IMR-90 (cell line): ENCODE data around the gene LRRC14B. TPM values are rescaled to one million over a fixed set of nuclear protein-coding genes. Genes with fewer than 3 reads are reported as not detected.

Experiments
- ATAC-seq: fragments of 200-7000 bp; cut with Tn5 transposase; 2 replicates; pipeline ENCODE4 v1.9.1; 2020; ENCODE audit warnings: low read depth, mild to moderate bottlenecking, moderate library complexity
- BruUV-seq: library from RNA; stranded (reverse); fragments of 400-500 nt; replicated peaks from 2 replicates; lab custom pipeline; 2021; lab: Mats Ljungman, UMichigan
- CTCF ChIA-PET: fragments of 300-600 bp; formaldehyde crosslinking; extraction: SDS; loops from one replicate; lab custom pipeline; 2021; ENCODE audit warnings: antibody characterized with exemption; lab: Yijun Ruan, JAX
- POLR2A ChIA-PET: fragments of 300-600 bp; sonication (Branson Sonifier 250); formaldehyde crosslinking; loops from one replicate; lab custom pipeline; 2022; ENCODE audit warnings: antibody characterized with exemption; ENCODE audit not compliant: unreplicated experiment; lab: Charles Lee
- DNase-seq: peaks from one replicate; pipeline ENCODE4 v3.0.0; 2013
- H2AFZ ChIP-seq: replicated peaks from 2 replicates; pipeline ENCODE3; 2013; ENCODE audit warnings: low read length, mild to moderate bottlenecking; ENCODE audit not compliant: poor library complexity
- H2AK5ac ChIP-seq: 2 replicates; pipeline ENCODE4 v1.6.1; 2013; ENCODE audit warnings: low read depth, low read length, inconsistent platforms
- H2AK9ac ChIP-seq: replicated peaks from 2 replicates; pipeline ENCODE3; 2013; ENCODE audit warnings: mild to moderate bottlenecking, low read depth, low read length, moderate library complexity; ENCODE audit not compliant: poor library complexity
- H2BK120ac ChIP-seq: 2 replicates; pipeline ENCODE4 v1.6.1; 2013; ENCODE audit warnings: low read depth, low read length, inconsistent platforms
- H2BK15ac ChIP-seq: 3 replicates; pipeline ENCODE4 v1.6.1; 2013; ENCODE audit warnings: low read depth, low read length, inconsistent platforms
- H2BK20ac ChIP-seq: 2 replicates; pipeline ENCODE4 v1.6.1; 2013; ENCODE audit warnings: low read depth, mild to moderate bottlenecking, inconsistent platforms, low read length, moderate library complexity
- H2BK5ac ChIP-seq: 2 replicates; pipeline ENCODE4 v1.6.1; 2013; ENCODE audit warnings: mild to moderate bottlenecking, low read depth, low read length, inconsistent platforms; ENCODE audit not compliant: poor library complexity, severe bottlenecking
- H3K14ac ChIP-seq: replicated peaks from 2 replicates; pipeline ENCODE4 v1.6.1; 2013; ENCODE audit warnings: low read depth, low read length, inconsistent platforms
- H3K18ac ChIP-seq: 2 replicates; pipeline ENCODE4 v1.6.1; 2013; ENCODE audit warnings: low read depth, low read length, control low read depth
- H3K23ac ChIP-seq: 2 replicates; pipeline ENCODE4 v1.6.1; 2013; ENCODE audit warnings: low read depth, low read length, inconsistent platforms
- H3K27ac ChIP-seq: 2 replicates; pipeline ENCODE4 v1.5.1; 2013; ENCODE audit warnings: mild to moderate bottlenecking, control low read depth, low read length; ENCODE audit not compliant: insufficient read depth
- H3K27me3 ChIP-seq: 2 replicates; pipeline ENCODE4 v1.6.1; 2013; ENCODE audit warnings: low read length; ENCODE audit not compliant: control insufficient read depth, insufficient read depth
- H3K36me3 ChIP-seq: 2 replicates; pipeline ENCODE4 v1.6.1; 2013; ENCODE audit warnings: low read length, mixed read lengths; ENCODE audit not compliant: control insufficient read depth, insufficient read depth
- H3K4ac ChIP-seq: 2 replicates; pipeline ENCODE4 v1.6.1; 2013; ENCODE audit warnings: low read depth, low read length, inconsistent platforms
- H3K4me1 ChIP-seq: 2 replicates; pipeline ENCODE4 v1.6.1; 2013; ENCODE audit warnings: low read length, mixed read lengths; ENCODE audit not compliant: control insufficient read depth, insufficient read depth
- H3K4me2 ChIP-seq: 2 replicates; pipeline ENCODE4 v1.6.1; 2013; ENCODE audit warnings: low read depth, mild to moderate bottlenecking, control low read depth, low read length, moderate library complexity
- H3K4me3 ChIP-seq: 2 replicates; pipeline ENCODE4 v1.5.1; 2013; ENCODE audit warnings: low read depth, mild to moderate bottlenecking, control low read depth, low read length, moderate library complexity; ENCODE audit not compliant: insufficient read depth
- H3K56ac ChIP-seq: 2 replicates; pipeline ENCODE4 v1.6.1; 2013; ENCODE audit warnings: low read length, inconsistent platforms; ENCODE audit not compliant: insufficient read depth; ENCODE audit errors: extremely low read depth
- H3K79me1 ChIP-seq, 2 experiments: 2 replicates each; pipeline ENCODE4 v1.6.1; 2013; ENCODE audit warnings: low read length in 2 of 2, inconsistent platforms in 1 of 2, low read depth in 1 of 2
- H3K9ac ChIP-seq: 2 replicates; pipeline ENCODE4 v1.6.1; 2013; ENCODE audit warnings: low read depth, low read length, control low read depth
- H3K9me1 ChIP-seq: 2 replicates; pipeline ENCODE4 v1.6.1; 2013; ENCODE audit warnings: low read length, inconsistent platforms; ENCODE audit not compliant: insufficient read depth
- H3K9me3 ChIP-seq: 2 replicates; pipeline ENCODE4 v1.6.1; 2013; ENCODE audit warnings: low read length; ENCODE audit not compliant: control insufficient read depth, insufficient read depth
- H4K20me1 ChIP-seq: 2 replicates; pipeline ENCODE4 v1.6.1; 2013; ENCODE audit warnings: low read length, inconsistent platforms; ENCODE audit not compliant: insufficient read depth
- H4K5ac ChIP-seq: 2 replicates; pipeline ENCODE4 v1.6.1; 2013; ENCODE audit warnings: mild to moderate bottlenecking, low read depth, low read length, control low read depth
- H4K8ac ChIP-seq, 2 experiments: 2 replicates each; pipeline ENCODE4 v1.6.1; 2013; ENCODE audit warnings: low read depth in 2 of 2, low read length in 2 of 2, control low read depth in 1 of 2, inconsistent platforms in 1 of 2
- H4K91ac ChIP-seq: 2 replicates; pipeline ENCODE4 v1.6.1; 2013; ENCODE audit warnings: low read depth, low read length, inconsistent platforms; ENCODE audit not compliant: insufficient read depth
- BHLHE40 ChIP-seq: fragments of 150-350 bp; IDR thresholded peaks from 2 replicates; pipeline ENCODE4 v1.6.1; 2016; ENCODE audit warnings: mild to moderate bottlenecking, low read depth, low read length
- CEBPB ChIP-seq: IDR thresholded peaks from 2 replicates; pipeline ENCODE4 v1.6.1; 2012; ENCODE audit warnings: low read depth, low read length, improper control_type of control experiment
- CHD1 ChIP-seq: IDR thresholded peaks from 2 replicates; pipeline ENCODE4 v1.6.1; 2012; ENCODE audit warnings: low read depth, low read length, improper control_type of control experiment
- ELK1 ChIP-seq: fragments of 150-350 bp; IDR thresholded peaks from 2 replicates; pipeline ENCODE4 v1.6.1; 2016; ENCODE audit warnings: low read depth, mild to moderate bottlenecking, low read length, moderate library complexity, borderline replicate concordance
- FOS ChIP-seq: fragments of 150-350 bp; IDR thresholded peaks from 2 replicates; pipeline ENCODE4 v1.6.1; 2016; ENCODE audit warnings: low read depth, low read length
- MAFK ChIP-seq: IDR thresholded peaks from 2 replicates; pipeline ENCODE4 v1.6.1; 2012; ENCODE audit warnings: low read depth, low read length, improper control_type of control experiment
- MAZ ChIP-seq: IDR thresholded peaks from 2 replicates; pipeline ENCODE4 v1.6.1; 2012; ENCODE audit warnings: low read depth, mild to moderate bottlenecking, low read length, improper control_type of control experiment, moderate library complexity, borderline replicate concordance
- MXI1 ChIP-seq: IDR thresholded peaks from 2 replicates; pipeline ENCODE4 v1.6.1; 2012; ENCODE audit warnings: low read depth, mild to moderate bottlenecking, low read length, moderate library complexity, borderline replicate concordance
- NFE2L2 ChIP-seq: fragments of 150-350 bp; IDR thresholded peaks from 2 replicates; pipeline ENCODE4 v1.6.1; 2016; ENCODE audit warnings: low read depth, mild to moderate bottlenecking, low read length
- POLR2A ChIP-seq: IDR thresholded peaks from 2 replicates; pipeline ENCODE4 v1.6.1; 2012; ENCODE audit warnings: mild to moderate bottlenecking, low read depth, low read length
- RAD21 ChIP-seq: IDR thresholded peaks from 2 replicates; pipeline ENCODE4 v1.6.1; 2012; ENCODE audit warnings: low read length, improper control_type of control experiment
- RCOR1 ChIP-seq: IDR thresholded peaks from 2 replicates; pipeline ENCODE4 v1.6.1; 2012; ENCODE audit warnings: mild to moderate bottlenecking, low read length, improper control_type of control experiment; ENCODE audit not compliant: insufficient replicate concordance
- RFX5 ChIP-seq: IDR thresholded peaks from 2 replicates; pipeline ENCODE4 v1.8.0; 2012; ENCODE audit warnings: low read depth, mild to moderate bottlenecking, low read length, moderate library complexity
- SMC3 ChIP-seq: fragments of 150-350 bp; IDR thresholded peaks from 2 replicates; pipeline ENCODE4 v1.6.1; 2016; ENCODE audit warnings: low read depth, mild to moderate bottlenecking, antibody characterized with exemption, low read length, moderate library complexity
- USF2 ChIP-seq: fragments of 150-350 bp; IDR thresholded peaks from 2 replicates; pipeline ENCODE4 v1.6.1; 2017; ENCODE audit warnings: mild to moderate bottlenecking, antibody characterized with exemption, low read length, low read depth
- WGBS, 2 experiments: methylation state at CpG; one replicate each; pipeline versions ENCODE4 v1.1.5 to v1.1.7; 2013; ENCODE audit warnings: missing lambda C conversion rate in 2 of 2; ENCODE audit not compliant: insufficient read length in 1 of 2; ENCODE audit errors: extremely low coverage in 2 of 2; 5-methylcytosine and 5-hydroxymethylcytosine counted together
- dilution Hi-C: fragments of 300-500 bp; cut with HindIII; formaldehyde crosslinking; loops from one replicate; pipeline ENCODE4 v1.14.3; 2018; ENCODE audit warnings: low sequenced_read_pairs; ENCODE audit not compliant: unreplicated experiment
- in situ Hi-C: fragments of 300-500 bp; cut with MboI; formaldehyde crosslinking; loops from 3 replicates; pipeline ENCODE4 v1.14.3; 2019; ENCODE audit warnings: low sequenced_read_pairs, inconsistent platforms, mixed read lengths
- intact Hi-C: fragments of 100-400 bp; cut with micrococcal nuclease; formaldehyde crosslinking; loops from 2 replicates; pipeline ENCODE4 v1.10.0; 2022
- polyA plus RNA-seq, 3 experiments: library from polyadenylated mRNA; depleted of rRNA; stranded (reverse); fragments of >200 nt; gene quantifications; 2 replicates each; pipeline ENCODE4 v1.2.3, GENCODE V29; 2012; ENCODE audit warnings: low replicate concordance in 1 of 3
- total RNA-seq: library from RNA; depleted of rRNA; stranded (reverse); fragments of >200 nt; gene quantifications from 2 replicates; pipeline ENCODE4 v1.2.3, GENCODE V29; 2012
- TF ChIP-seq, protein P1 (sequence below): conservative IDR thresholded peaks from 2 replicates; pipeline ENCODE4 v1.5.1; 2012; ENCODE audit warnings: mild to moderate bottlenecking, low read depth, low read length, improper control_type of control experiment

LRRC14B gene
- total and polyA plus RNA-seq, 2 of the 4 experiments (the other 2 are of a cell fraction) = not detected

GRCh38 chr5:184471-184870 lies 6.8 kb upstream of the LRRC14B start:
- in situ Hi-C loops (no loop called here), intact Hi-C loops (no loop called here), dilution Hi-C loops (no loop called here)
- H4K20me1 ChIP-seq = peaks cover 2% of the 10 kb centered on the region; the same call in 1 of the 2 replicates
- H4K5ac ChIP-seq = no peak overlapping the region
- no peak overlapping the region for H3K56ac ChIP-seq
- no peak overlapping the region for H3K9ac ChIP-seq
- DNase-seq = no peak
- H3K36me3 ChIP-seq = no peaks in the 10 kb centered on the region
- no peak overlapping the region for H3K4me3 ChIP-seq
- H3K27ac ChIP-seq = no peak overlapping the region
- no peak overlapping the region for H3K18ac ChIP-seq
- peaks cover 5% of the 10 kb centered on the region; the same call in 1 of the 2 replicates for H3K9me1 ChIP-seq
- no peak overlapping the region for H2AFZ ChIP-seq
- ChIA-PET CTCF (no interaction called here), POLR2A (no interaction called here)
- BruUV-seq = no TSS peak
- no peak overlapping the region for H3K4ac ChIP-seq
- H2BK5ac ChIP-seq = no peak overlapping the region
- H2AK9ac ChIP-seq = no peak overlapping the region
- no peak overlapping the region for H4K8ac ChIP-seq
- no peak overlapping the region for H2BK120ac ChIP-seq
- TF ChIP-seq MXI1 (no peak), FOS (no peak), CEBPB (no peak), RAD21 (no peak), USF2 (no peak), RFX5 (no peak), SMC3 (no peak), POLR2A (no peak), NFE2L2 (no peak), MAFK (no peak), RCOR1 (no peak), ELK1 (no peak), BHLHE40 (no peak), CHD1 (no peak), MAZ (no peak)
- TF ChIP-seq, protein P1, sequence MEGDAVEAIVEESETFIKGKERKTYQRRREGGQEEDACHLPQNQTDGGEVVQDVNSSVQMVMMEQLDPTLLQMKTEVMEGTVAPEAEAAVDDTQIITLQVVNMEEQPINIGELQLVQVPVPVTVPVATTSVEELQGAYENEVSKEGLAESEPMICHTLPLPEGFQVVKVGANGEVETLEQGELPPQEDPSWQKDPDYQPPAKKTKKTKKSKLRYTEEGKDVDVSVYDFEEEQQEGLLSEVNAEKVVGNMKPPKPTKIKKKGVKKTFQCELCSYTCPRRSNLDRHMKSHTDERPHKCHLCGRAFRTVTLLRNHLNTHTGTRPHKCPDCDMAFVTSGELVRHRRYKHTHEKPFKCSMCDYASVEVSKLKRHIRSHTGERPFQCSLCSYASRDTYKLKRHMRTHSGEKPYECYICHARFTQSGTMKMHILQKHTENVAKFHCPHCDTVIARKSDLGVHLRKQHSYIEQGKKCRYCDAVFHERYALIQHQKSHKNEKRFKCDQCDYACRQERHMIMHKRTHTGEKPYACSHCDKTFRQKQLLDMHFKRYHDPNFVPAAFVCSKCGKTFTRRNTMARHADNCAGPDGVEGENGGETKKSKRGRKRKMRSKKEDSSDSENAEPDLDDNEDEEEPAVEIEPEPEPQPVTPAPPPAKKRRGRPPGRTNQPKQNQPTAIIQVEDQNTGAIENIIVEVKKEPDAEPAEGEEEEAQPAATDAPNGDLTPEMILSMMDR = no peak
- no peak overlapping the region for H3K4me2 ChIP-seq
- no CpG with 5 or more reads among the region's 7 CpGs for WGBS, 2 experiments
- no peak overlapping the region for H4K91ac ChIP-seq
- H2BK15ac ChIP-seq = no peak overlapping the region
- no peak overlapping the region for H2AK5ac ChIP-seq
- H3K4me1 ChIP-seq = no peaks in the 10 kb centered on the region
- H3K9me3 ChIP-seq = no peaks in the 10 kb centered on the region
- H3K23ac ChIP-seq = no peak overlapping the region
- no peak overlapping the region for H3K14ac ChIP-seq
- no peak overlapping the region for H2BK20ac ChIP-seq
- H3K79me1 ChIP-seq = no peaks in the 10 kb centered on the region
- H3K27me3 ChIP-seq = peaks cover 3% of the 10 kb centered on the region; the same call in 1 of the 2 replicates
- ATAC-seq = no peak
